Smooth muscle cell (in vitro differentiated cells): ENCODE results near the gene OSBPL1A. TPM values are rescaled to one million over a fixed set of nuclear protein-coding genes. Genes with fewer than 3 reads are reported as not detected.

Experiments used
- DNase-seq: peaks from one replicate; lab custom pipeline; 2025; ENCODE audit not compliant: unreplicated experiment; lab: John Stamatoyannopoulos, UW
- H2AFZ ChIP-seq: fragments of 200-600 bp; sonication (generic); 2 replicates; pipeline ENCODE4 v1.6.0; 2016; ENCODE audit warnings: antibody characterized with exemption, low read depth, mild to moderate bottlenecking
- H3F3A ChIP-seq: fragments of 200-600 bp; sonication (generic); 2 replicates; pipeline ENCODE4 v1.6.0; 2017; ENCODE audit warnings: antibody characterized with exemption, low read depth
- H3K27ac ChIP-seq: fragments of 200-600 bp; sonication (generic); 2 replicates; pipeline ENCODE4 v1.5.1; 2016; ENCODE audit warnings: low read depth, mild to moderate bottlenecking
- H3K27me3 ChIP-seq: fragments of 200-600 bp; sonication (generic); 2 replicates; pipeline ENCODE4 v1.6.1; 2016; ENCODE audit warnings: low read depth, mild to moderate bottlenecking
- H3K36me3 ChIP-seq: fragments of 200-600 bp; sonication (generic); 2 replicates; pipeline ENCODE4 v1.5.1; 2016; ENCODE audit warnings: low read depth
- H3K4me1 ChIP-seq: fragments of 200-600 bp; sonication (generic); 2 replicates; pipeline ENCODE4 v1.5.1; 2016; ENCODE audit warnings: low read depth
- H3K4me2 ChIP-seq: fragments of 200-600 bp; sonication (generic); 2 replicates; pipeline ENCODE4 v1.6.0; 2016; ENCODE audit warnings: mild to moderate bottlenecking
- H3K4me3 ChIP-seq: fragments of 200-600 bp; sonication (generic); 2 replicates; pipeline ENCODE4 v1.5.1; 2016; ENCODE audit warnings: mild to moderate bottlenecking
- H3K79me2 ChIP-seq: fragments of 200-600 bp; sonication (generic); 2 replicates; pipeline ENCODE4 v1.6.0; 2016; ENCODE audit warnings: low read depth, mild to moderate bottlenecking
- H3K9ac ChIP-seq: fragments of 200-600 bp; sonication (generic); 2 replicates; pipeline ENCODE4 v1.6.0; 2016; ENCODE audit warnings: low read depth
- H3K9me3 ChIP-seq: fragments of 200-600 bp; sonication (generic); replicated peaks from 2 replicates; pipeline ENCODE4 v1.5.1; 2016; ENCODE audit warnings: low read depth
- H4K20me1 ChIP-seq: fragments of 200-600 bp; sonication (generic); 2 replicates; pipeline ENCODE4 v1.6.0; 2016; ENCODE audit warnings: low read depth
- CTCF ChIP-seq: fragments of 200-600 bp; sonication (generic); IDR thresholded peaks from 2 replicates; pipeline ENCODE4 v1.5.1; 2017; ENCODE audit warnings: borderline replicate concordance, mild to moderate bottlenecking, antibody characterized with exemption; ENCODE audit not compliant: insufficient read depth, poor library complexity, severe bottlenecking
- WGBS: methylation state at CpG from one replicate; pipeline ENCODE4 v1.1.7; 2016; ENCODE audit warnings: low lambda C conversion rate; 5-methylcytosine and 5-hydroxymethylcytosine counted together
- polyA plus RNA-seq: library from polyadenylated mRNA; unstranded; fragments of >200 nt; fragmentation: Nextera tagmentation; extraction: Ambion mirVana; gene quantifications from 2 replicates; pipeline ENCODE4 v1.2.1, GENCODE V29; 2016
- total RNA-seq: library from RNA; depleted of rRNA; stranded (reverse); fragments of >200 nt; gene quantifications from 2 replicates; pipeline ENCODE4 v1.2.3, GENCODE V29; 2014

Gene OSBPL1A
- total and polyA plus RNA-seq, 2 experiments from 2014 or later: 15.3 to 23.4 TPM

GRCh38 chr18:24372279-24372872 lies 25.2 kb downstream of the OSBPL1A start:
- no peaks in the 10 kb centered on the region for H3K36me3 ChIP-seq
- no peak overlapping the region for H3K4me3 ChIP-seq
- DNase-seq: no peak
- no peak overlapping the region for H2AFZ ChIP-seq
- no peak overlapping the region for H3K4me2 ChIP-seq
- H3K27me3 ChIP-seq: no peaks in the 10 kb centered on the region
- 98% methylated on average over 5 of the region's 5 CpGs for WGBS
- TF ChIP-seq CTCF: no peak
- peaks cover 3% of the 10 kb centered on the region for H3F3A ChIP-seq
- H3K9ac ChIP-seq: no peak overlapping the region
- H4K20me1 ChIP-seq: no peaks in the 10 kb centered on the region
- no peaks in the 10 kb centered on the region for H3K9me3 ChIP-seq
- no peaks in the 10 kb centered on the region for H3K4me1 ChIP-seq
- H3K79me2 ChIP-seq: no peaks in the 10 kb centered on the region
- H3K27ac ChIP-seq: no peak overlapping the region

GRCh38 chr18:24370120-24370519 lies 27.5 kb downstream of the OSBPL1A start:
- 89% methylated on average over 4 of the region's 4 CpGs for WGBS
- Histone ChIP-seq H4K20me1 (no peaks in the 10 kb centered on the region), H3K9ac (no peak overlapping the region), H3F3A (peaks cover 3% of the 10 kb centered on the region), H3K9me3 (no peaks in the 10 kb centered on the region), H3K4me2 (no peak overlapping the region), H2AFZ (no peak overlapping the region), H3K4me1 (no peaks in the 10 kb centered on the region), H3K27ac (no peak overlapping the region), H3K36me3 (no peaks in the 10 kb centered on the region), H3K4me3 (no peak overlapping the region), H3K79me2 (no peaks in the 10 kb centered on the region), H3K27me3 (no peaks in the 10 kb centered on the region)
- no peak for DNase-seq
- no peak for TF ChIP-seq CTCF

- 79% methylated on average over 1 of the region's 1 CpG for WGBS
- H3K4me3 ChIP-seq: no peak overlapping the region
- no peak for DNase-seq
These were observed 28.2 kb downstream of the OSBPL1A start for GRCh38 chr18:24369426-24369825.

More at GRCh38 chr18:24369426-24369825, 28.2 kb downstream of the OSBPL1A start:
- Histone ChIP-seq H3K9me3 (no peaks in the 10 kb centered on the region), H3F3A (peaks cover 3% of the 10 kb centered on the region), H3K27ac (no peak overlapping the region), H3K36me3 (no peaks in the 10 kb centered on the region), H3K27me3 (no peaks in the 10 kb centered on the region), H2AFZ (no peak overlapping the region), H4K20me1 (no peaks in the 10 kb centered on the region), H3K9ac (no peak overlapping the region), H3K4me2 (no peak overlapping the region), H3K79me2 (no peaks in the 10 kb centered on the region), H3K4me1 (no peaks in the 10 kb centered on the region)
- TF ChIP-seq CTCF: no peak
